ENCODE measurements around the gene PTH2.

DNA sequence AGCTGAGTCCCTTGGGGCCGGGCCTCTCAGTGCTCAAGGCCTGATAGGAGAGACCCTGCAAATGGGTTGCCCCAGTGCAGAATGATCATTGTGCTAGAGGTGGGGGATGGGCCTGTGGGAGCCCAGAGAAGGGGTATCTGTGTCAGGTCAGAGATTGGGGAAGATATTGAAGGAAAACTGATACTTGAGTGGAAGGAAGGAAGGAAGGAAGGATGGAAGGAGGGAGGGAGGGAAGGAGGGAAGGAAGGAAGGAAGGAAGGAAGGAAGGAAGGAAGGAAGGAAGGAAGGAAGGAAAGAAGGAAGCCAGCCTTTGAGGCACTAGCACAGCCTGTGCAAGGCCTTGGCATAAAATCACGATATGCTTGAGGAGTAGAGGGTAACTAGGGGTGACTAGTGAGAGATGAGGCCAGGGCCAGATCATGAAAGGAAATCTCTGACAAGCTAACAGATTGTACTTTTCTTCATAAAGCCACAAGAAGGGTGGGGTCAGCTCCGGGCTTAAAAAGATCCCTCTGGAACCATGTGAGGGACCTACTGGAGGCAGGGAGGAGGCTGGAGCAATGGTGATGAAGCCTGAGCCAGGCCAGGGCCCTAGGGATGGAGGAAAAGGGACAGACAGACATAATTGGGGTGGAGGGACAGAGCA, 11.4 kb downstream of the PTH2 start:
- TF ChIP-seq, protein P1, sequence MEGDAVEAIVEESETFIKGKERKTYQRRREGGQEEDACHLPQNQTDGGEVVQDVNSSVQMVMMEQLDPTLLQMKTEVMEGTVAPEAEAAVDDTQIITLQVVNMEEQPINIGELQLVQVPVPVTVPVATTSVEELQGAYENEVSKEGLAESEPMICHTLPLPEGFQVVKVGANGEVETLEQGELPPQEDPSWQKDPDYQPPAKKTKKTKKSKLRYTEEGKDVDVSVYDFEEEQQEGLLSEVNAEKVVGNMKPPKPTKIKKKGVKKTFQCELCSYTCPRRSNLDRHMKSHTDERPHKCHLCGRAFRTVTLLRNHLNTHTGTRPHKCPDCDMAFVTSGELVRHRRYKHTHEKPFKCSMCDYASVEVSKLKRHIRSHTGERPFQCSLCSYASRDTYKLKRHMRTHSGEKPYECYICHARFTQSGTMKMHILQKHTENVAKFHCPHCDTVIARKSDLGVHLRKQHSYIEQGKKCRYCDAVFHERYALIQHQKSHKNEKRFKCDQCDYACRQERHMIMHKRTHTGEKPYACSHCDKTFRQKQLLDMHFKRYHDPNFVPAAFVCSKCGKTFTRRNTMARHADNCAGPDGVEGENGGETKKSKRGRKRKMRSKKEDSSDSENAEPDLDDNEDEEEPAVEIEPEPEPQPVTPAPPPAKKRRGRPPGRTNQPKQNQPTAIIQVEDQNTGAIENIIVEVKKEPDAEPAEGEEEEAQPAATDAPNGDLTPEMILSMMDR (IDR thresholded peaks at IDR 0.05): no peak
- TF ChIP-seq EP300 (IDR thresholded peaks at IDR 0.05) (no peak), POLR2AphosphoS5 (IDR thresholded peaks at IDR 0.05) (no peak), POLR2A (IDR thresholded peaks at IDR 0.05) (no peak)

Data from sigmoid colon (tissue), 4 donors.